PFSK-1 (cell line): Measurements from ENCODE around the gene FBXO21.

Experiments used
- FOXP2 ChIP-seq: optimal IDR thresholded peaks from 2 replicates; pipeline ENCODE3; 2011; ENCODE audit warnings: borderline replicate concordance, control low read depth, inconsistent platforms; ENCODE audit not compliant: insufficient read depth; ENCODE audit errors: extremely low read length, extremely low read depth
- POLR2AphosphoS5 ChIP-seq: IDR thresholded peaks from 2 replicates; pipeline ENCODE4 v1.6.1; 2012; ENCODE audit warnings: low read depth, mild to moderate bottlenecking, control low read depth, low read length, moderate library complexity
- SIN3A ChIP-seq: IDR thresholded peaks from 2 replicates; pipeline ENCODE4 v1.6.1; 2012; ENCODE audit warnings: mild to moderate bottlenecking, low read length, moderate library complexity, borderline replicate concordance; ENCODE audit not compliant: insufficient read depth
- TAF1 ChIP-seq: IDR thresholded peaks from 2 replicates; pipeline ENCODE4 v1.6.1; 2012; ENCODE audit warnings: low read length, control low read depth, borderline replicate concordance; ENCODE audit not compliant: insufficient read depth
- TF ChIP-seq, protein P1 (sequence below), 2 experiments: IDR thresholded peaks; 2 replicates each; pipeline versions ENCODE4 v1.6.1 to v1.8.0; 2011 to 2012; ENCODE audit warnings: low read depth in 2 of 2, low read length in 2 of 2, control low read depth in 1 of 2, inconsistent platforms in 1 of 2, mild to moderate bottlenecking in 1 of 2, moderate library complexity in 1 of 2; ENCODE audit not compliant: insufficient read depth in 1 of 2

FBXO21 gene

DNA sequence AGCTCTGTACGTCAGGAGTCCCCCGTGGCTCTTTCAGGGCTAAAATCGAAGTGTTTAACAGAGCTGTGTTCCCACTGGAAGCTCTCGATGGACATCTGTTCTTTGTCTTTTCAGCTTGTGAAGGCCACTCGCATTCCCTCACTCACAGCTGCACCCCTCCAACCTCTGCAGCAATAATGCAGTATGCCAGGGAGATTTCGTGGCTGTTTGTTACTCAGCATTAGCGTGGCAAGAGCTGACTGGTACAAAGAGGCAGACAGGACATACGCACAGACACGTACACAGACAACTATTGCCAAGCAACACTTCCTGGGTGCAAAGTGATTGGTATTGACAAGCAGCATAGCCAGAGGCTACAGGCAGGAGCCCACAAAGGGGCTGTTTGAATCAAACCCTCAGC lies 11.8 kb upstream of the FBXO21 start:
- no peak for TF ChIP-seq FOXP2
- TF ChIP-seq SIN3A = no peak
- no peak for TF ChIP-seq TAF1
- TF ChIP-seq POLR2AphosphoS5 = no peak
- TF ChIP-seq, protein P1, sequence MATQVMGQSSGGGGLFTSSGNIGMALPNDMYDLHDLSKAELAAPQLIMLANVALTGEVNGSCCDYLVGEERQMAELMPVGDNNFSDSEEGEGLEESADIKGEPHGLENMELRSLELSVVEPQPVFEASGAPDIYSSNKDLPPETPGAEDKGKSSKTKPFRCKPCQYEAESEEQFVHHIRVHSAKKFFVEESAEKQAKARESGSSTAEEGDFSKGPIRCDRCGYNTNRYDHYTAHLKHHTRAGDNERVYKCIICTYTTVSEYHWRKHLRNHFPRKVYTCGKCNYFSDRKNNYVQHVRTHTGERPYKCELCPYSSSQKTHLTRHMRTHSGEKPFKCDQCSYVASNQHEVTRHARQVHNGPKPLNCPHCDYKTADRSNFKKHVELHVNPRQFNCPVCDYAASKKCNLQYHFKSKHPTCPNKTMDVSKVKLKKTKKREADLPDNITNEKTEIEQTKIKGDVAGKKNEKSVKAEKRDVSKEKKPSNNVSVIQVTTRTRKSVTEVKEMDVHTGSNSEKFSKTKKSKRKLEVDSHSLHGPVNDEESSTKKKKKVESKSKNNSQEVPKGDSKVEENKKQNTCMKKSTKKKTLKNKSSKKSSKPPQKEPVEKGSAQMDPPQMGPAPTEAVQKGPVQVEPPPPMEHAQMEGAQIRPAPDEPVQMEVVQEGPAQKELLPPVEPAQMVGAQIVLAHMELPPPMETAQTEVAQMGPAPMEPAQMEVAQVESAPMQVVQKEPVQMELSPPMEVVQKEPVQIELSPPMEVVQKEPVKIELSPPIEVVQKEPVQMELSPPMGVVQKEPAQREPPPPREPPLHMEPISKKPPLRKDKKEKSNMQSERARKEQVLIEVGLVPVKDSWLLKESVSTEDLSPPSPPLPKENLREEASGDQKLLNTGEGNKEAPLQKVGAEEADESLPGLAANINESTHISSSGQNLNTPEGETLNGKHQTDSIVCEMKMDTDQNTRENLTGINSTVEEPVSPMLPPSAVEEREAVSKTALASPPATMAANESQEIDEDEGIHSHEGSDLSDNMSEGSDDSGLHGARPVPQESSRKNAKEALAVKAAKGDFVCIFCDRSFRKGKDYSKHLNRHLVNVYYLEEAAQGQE (IDR thresholded peaks at IDR 0.05; ENCODE audit: insufficient read depth in 1 of 2, low read depth in 2 of 2, low read length in 2 of 2) = no peak

- TF ChIP-seq, protein P1 (IDR thresholded peaks at IDR 0.05; ENCODE audit: insufficient read depth in 1 of 2, low read depth in 2 of 2, low read length in 2 of 2) = no peak
- TF ChIP-seq SIN3A = no peak
- TF ChIP-seq TAF1 = no peak
- no peak for TF ChIP-seq FOXP2
- TF ChIP-seq POLR2AphosphoS5 = no peak
Measured at GRCh38 chr12:117193903-117194302, 3.6 kb upstream of the FBXO21 start.

DNA sequence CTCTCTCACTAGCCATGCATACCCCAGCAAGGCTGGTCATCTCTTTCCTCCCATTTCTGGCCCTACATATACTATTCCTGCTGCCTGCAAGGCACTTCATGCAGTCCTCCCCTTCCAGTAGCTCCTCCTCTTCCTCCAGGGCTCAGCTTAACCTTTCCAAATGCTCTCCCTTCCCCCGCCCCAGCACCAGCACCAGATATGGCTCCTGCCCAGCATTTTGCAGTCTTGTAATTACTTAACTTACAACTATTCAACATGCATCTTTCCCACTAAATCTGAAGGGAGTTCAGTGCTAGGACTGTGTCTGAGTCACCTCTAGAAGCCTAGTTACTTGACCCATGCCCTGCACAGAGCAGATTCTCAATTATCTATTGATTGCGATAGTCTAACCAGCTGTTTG lies 1.8 kb upstream of the FBXO21 start:
- TF ChIP-seq TAF1 = no peak
- no peak for TF ChIP-seq SIN3A
- TF ChIP-seq FOXP2 = no peak
- TF ChIP-seq, protein P1 (IDR thresholded peaks at IDR 0.05; ENCODE audit: insufficient read depth in 1 of 2, low read depth in 2 of 2, low read length in 2 of 2) = no peak
- no peak for TF ChIP-seq POLR2AphosphoS5

DNA sequence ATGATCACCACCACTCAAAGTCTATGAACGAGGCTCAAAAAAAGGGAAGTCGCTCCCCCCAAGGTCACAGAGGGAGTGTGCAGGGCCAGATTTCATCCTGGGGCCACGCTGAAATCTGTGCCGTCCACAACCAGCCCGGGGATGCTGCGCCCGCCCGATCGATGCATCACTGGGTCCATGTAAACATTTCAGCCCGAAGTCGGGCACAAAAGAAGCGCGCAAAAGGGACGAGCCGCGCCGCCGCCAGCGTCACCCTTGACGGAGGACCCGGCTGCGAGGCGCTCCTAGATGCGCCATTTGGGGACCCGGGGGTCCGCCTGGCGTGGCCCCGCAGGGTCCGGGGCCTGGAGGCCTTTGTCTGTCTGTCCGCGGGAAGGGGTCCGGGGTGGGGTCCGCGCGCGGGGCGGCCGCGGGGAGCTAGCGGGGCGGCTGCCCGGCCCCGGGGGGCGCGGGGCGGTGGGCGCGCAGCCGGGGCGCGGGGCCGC lies 503 bp downstream of the FBXO21 start:
- TF ChIP-seq FOXP2 = no peak
- TF ChIP-seq, protein P1 (IDR thresholded peaks at IDR 0.05; ENCODE audit: insufficient read depth in 1 of 2, low read depth in 2 of 2, low read length in 2 of 2) = no peak
- TF ChIP-seq TAF1 = no peak
- TF ChIP-seq SIN3A = no peak
- TF ChIP-seq POLR2AphosphoS5 = no peak
